HEK293T (cell line): ENCODE data around the gene SH3GL2.

Experiments
- ARNT ChIP-seq: fragments of 450-650 bp; IDR thresholded peaks from 2 replicates; pipeline ENCODE4 v1.6.1; 2017; ENCODE audit warnings: mild to moderate bottlenecking
- BHLHE40 ChIP-seq: fragments of 450-650 bp; IDR thresholded peaks from 2 replicates; pipeline ENCODE4 v1.6.1; 2016; ENCODE audit warnings: mild to moderate bottlenecking, moderate library complexity, borderline replicate concordance
- ELF4 ChIP-seq: fragments of 450-650 bp; IDR thresholded peaks from 2 replicates; pipeline ENCODE4 v1.6.1; 2017; ENCODE audit warnings: antibody characterized with exemption
- FOXA1 ChIP-seq: fragments of 450-650 bp; IDR thresholded peaks from 2 replicates; pipeline ENCODE4 v1.6.1; 2016; ENCODE audit warnings: mild to moderate bottlenecking
- FOXK2 ChIP-seq: fragments of 450-650 bp; IDR thresholded peaks from 2 replicates; pipeline ENCODE4 v1.6.1; 2016; ENCODE audit warnings: mild to moderate bottlenecking
- FOXM1 ChIP-seq: fragments of 450-650 bp; IDR thresholded peaks from 2 replicates; pipeline ENCODE4 v1.6.1; 2017; ENCODE audit warnings: mild to moderate bottlenecking, borderline replicate concordance
- HDGF ChIP-seq: fragments of 450-650 bp; IDR thresholded peaks from 2 replicates; pipeline ENCODE4 v1.6.1; 2017; ENCODE audit warnings: antibody characterized with exemption, borderline replicate concordance
- L3MBTL2 ChIP-seq: fragments of 450-650 bp; conservative IDR thresholded peaks from 2 replicates; pipeline ENCODE4 v1.6.1; 2016; ENCODE audit warnings: mild to moderate bottlenecking
- NFRKB ChIP-seq: fragments of 450-650 bp; IDR thresholded peaks from 2 replicates; pipeline ENCODE4 v1.6.1; 2016; ENCODE audit warnings: mild to moderate bottlenecking, moderate library complexity
- PKNOX1 ChIP-seq: fragments of 450-650 bp; IDR thresholded peaks from 2 replicates; pipeline ENCODE4 v1.6.1; 2016
- SP1 ChIP-seq: fragments of 450-650 bp; IDR thresholded peaks from 2 replicates; pipeline ENCODE4 v1.6.1; 2017
- SUZ12 ChIP-seq: fragments of 450-650 bp; IDR thresholded peaks from 2 replicates; pipeline ENCODE4 v1.6.1; 2016; ENCODE audit warnings: mild to moderate bottlenecking
- TARDBP ChIP-seq: fragments of 450-650 bp; IDR thresholded peaks from 2 replicates; pipeline ENCODE4 v1.6.1; 2016
- ZNF384 ChIP-seq: fragments of 450-650 bp; IDR thresholded peaks from 2 replicates; pipeline ENCODE4 v1.6.1; 2016

- no peak for TF ChIP-seq ARNT
- no peak for TF ChIP-seq TARDBP
- no peak for TF ChIP-seq FOXK2
- TF ChIP-seq SUZ12 = no peak
- TF ChIP-seq SP1 = no peak
- TF ChIP-seq PKNOX1 = no peak
- TF ChIP-seq FOXA1 = no peak
- TF ChIP-seq FOXM1 = no peak
- TF ChIP-seq BHLHE40 = no peak
- no peak for TF ChIP-seq L3MBTL2
- TF ChIP-seq ELF4 = no peak
- TF ChIP-seq HDGF = no peak
- no peak for TF ChIP-seq ZNF384
- no peak for TF ChIP-seq NFRKB
Measured at GRCh38 chr9:17631396-17631795, 52.5 kb downstream of the SH3GL2 start.
